Measurements from ENCODE around the gene ACADVL.
A peak's percentile ranks its signal among the peaks of the same experiment; 100 is the strongest.

Gene ACADVL

DNA sequence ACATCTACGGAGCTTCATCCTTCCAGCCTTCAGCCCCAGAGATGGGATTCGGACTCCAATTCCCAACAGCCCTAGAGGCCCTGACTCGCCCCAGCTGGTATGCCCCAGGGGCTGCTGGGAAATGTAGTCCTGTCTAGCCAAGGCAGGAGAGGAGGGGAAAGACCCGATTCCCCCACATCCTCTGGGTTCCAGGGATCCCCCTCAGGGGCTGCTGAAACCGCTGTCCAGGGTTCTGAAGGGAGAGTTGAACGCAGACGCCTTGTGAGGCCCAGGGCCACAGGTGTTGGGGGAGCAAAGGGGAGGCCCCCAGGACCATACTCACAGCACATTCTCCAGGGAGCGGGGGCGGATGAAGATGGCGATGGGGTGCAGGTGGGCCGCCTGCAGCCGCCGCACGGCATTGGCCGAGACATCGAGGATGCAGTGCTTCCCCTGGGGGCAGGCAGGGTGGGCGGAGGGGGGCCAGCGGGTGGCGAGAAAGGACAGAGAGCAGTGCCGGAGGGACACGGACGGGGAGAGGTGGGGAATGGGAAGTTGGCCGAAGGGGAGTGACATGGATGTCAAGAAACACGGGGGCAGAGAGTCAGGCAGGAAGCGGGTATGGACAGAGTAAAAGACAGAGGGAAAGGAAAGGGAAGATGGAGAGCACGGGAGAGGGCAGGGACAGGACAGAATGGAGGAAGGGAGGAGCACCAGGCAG is 28.0 kb upstream of the ACADVL start:
- DNase-seq (ENCODE audit: low spot score): peak; percentile 67

DNA sequence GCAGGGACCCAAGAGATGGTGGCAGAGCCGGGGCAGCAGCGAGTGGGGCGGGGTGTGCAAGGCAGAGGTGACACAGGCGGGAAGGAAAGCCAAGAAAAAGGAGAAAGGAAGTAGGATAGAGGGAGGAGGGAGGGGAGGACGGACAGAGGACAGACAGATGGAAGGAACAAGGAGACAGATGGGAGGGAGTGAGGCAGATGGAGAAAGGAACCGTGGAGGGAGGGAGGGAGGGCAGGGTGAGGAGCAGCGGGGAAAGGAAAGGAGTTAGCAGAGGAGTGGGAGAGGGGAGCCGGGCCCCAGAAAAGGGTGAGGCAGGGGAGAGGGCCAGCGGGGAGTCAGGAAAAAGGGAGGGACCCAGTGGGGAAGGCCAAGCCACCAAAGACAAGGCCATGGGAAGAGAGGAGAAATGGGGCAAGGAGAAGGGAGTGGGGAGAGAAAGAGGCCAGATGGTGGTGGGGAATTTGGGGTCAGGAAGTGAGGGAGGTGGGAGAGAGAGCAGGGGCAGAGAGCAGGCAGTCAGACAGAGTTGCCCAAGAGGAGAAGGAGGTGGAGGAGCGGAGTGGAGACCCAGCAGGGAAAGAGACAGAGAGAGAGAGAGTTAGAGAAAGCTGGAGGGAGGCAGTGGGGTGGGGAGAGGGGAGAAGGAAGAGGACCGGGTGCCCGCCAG is 27.3 kb upstream of the ACADVL start:
- no peak for DNase-seq (ENCODE audit: low spot score)

DNA sequence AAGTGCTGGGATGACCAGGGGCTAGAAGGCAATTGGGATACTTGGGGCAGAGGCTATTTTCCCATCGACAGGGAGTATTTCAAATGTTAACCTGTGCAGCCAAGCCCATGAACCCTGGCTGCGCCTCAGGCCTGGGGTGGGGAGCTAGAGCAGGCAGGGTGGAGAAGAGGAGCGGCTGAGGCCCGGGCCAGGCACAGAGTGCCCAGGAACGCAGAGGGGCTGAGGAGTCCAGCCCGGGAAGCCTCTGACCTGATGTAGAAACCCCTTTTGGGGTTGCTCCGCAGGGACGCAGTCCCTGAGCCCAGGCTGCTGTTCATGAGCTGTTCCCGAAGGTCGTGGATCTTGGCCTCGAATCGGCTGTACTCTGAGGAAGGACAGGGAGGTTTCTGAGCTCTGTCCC is 23.8 kb upstream of the ACADVL start:
- no peak for DNase-seq (ENCODE audit: low spot score)

DNA sequence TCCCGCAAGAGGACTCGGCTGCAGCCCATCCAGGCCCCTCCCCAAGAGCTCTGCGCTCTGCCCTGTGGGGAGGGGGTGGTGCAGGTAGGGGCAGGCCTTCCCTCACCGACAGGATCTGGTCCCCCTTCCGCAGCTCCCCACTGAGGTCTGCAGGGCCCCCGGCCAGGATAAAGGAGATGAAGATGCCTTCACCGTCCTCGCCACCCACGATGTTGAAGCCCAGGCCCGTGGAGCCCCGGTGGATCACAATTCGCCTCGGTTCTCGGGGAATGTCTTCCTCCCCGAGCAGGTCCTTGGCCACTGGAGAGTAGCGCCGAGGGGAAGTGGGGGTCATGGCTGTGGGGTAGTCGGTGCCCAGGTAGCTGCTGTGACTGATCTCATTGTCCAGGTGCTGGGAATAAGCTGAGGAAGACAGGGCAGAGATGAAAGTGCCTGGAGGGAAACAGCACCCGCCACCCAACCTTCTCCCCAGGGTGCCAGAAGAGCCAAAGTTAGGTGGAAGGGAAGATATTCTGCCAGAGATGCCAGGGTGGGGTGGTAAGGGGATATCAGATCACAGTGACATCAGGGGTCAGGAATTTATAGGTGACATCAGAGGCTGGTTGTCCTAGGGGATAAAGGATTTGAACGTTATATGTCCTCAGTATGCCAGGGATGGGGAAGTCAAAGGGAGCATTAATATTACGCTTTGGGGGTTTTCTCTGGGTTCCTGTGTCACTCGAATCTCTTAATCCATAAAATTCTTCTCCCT is 22.9 kb upstream of the ACADVL start:
- no peak for DNase-seq (ENCODE audit: low spot score)

DNA sequence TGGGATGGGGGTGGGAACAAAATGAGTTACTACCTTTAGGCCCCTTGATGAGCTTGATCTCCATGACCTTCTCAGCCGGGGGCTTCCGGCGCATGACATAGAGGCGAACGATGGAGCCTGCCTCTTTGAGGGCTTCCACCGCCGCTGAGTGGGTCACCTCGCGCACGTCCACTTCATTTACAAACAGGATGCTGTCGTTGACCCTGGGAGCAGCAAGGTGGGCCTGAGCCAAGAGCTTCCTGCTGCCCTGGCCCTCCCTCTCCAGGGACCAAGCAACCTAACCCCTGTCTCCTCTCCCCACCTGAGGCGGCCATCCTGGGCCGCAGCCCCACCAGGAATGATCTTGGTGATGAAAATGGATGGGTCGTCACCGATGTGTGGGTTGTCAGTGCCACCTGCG is 16.3 kb upstream of the ACADVL start:
- DNase-seq (ENCODE audit: low spot score): no peak

DNA sequence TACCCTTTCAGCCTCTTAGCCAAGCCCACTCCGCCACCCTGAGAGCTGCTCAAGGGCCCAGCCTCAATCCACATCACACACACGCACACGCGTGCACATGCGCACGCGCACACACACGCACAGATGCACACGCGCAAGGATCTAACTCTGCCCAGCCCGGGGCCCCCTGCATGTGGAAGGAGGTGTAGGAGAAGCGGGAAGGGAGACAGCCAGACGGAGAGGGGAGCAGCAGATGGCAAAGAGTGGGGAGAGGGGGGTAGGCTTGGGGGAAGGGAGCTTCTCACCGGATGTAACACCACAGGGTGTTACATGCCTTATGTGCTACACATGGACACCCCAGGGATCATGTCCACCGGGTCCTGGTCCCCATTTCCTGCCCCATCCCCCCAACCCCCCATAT is 15.4 kb upstream of the ACADVL start:
- no peak for DNase-seq (ENCODE audit: low spot score)

DNA sequence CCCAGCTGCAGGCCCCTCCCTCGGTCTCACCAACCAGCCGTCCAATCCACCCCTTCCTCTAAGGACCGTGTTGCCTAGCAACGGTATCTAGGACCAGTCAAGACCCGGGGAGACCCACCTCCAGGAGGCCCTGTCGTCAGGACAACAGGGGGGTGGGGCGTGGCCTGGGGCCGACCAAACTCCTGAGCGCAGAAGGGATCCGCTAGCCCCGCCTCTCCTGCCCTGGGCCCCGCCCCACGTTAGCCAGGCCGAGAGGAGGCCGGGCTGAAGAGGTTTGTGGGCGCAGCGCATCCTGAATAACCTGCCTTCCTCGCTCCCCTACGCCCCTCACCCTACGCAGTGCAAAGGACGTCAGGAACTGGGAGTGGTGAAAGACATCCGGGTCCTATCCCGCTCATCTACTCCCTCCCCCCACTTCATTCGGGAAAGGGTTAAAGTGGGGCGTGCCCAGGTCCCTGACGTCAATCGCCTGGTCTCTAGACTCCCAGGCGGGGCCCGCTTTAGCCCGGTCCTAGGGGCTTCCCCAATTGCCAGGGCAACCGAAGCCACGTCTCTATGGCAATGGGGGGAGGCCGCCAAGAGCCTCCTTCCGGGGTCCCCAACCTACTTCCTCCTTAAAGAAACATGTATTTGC is 14.8 kb upstream of the ACADVL start:
- DNase-seq (ENCODE audit: low spot score): peak; percentile 72

DNA sequence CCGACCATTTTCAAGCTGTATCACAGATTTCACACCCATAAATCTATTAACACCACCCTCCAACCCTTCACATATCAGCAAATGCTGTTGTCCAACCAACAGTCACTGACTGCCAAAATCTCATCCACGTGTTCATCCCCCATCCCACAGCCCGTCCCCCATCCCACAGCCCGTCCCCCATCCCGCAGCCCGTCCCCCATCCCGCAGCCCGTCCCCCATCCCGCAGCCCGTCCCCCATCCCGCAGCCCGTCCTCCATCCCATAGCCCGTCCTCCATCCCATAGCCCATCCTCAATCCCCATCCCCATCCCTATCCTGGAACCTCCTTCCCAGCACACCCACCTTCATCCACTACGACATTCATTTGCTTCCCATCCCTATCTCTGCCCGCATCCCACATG is 14.2 kb upstream of the ACADVL start:
- DNase-seq (ENCODE audit: low spot score): no peak

DNA sequence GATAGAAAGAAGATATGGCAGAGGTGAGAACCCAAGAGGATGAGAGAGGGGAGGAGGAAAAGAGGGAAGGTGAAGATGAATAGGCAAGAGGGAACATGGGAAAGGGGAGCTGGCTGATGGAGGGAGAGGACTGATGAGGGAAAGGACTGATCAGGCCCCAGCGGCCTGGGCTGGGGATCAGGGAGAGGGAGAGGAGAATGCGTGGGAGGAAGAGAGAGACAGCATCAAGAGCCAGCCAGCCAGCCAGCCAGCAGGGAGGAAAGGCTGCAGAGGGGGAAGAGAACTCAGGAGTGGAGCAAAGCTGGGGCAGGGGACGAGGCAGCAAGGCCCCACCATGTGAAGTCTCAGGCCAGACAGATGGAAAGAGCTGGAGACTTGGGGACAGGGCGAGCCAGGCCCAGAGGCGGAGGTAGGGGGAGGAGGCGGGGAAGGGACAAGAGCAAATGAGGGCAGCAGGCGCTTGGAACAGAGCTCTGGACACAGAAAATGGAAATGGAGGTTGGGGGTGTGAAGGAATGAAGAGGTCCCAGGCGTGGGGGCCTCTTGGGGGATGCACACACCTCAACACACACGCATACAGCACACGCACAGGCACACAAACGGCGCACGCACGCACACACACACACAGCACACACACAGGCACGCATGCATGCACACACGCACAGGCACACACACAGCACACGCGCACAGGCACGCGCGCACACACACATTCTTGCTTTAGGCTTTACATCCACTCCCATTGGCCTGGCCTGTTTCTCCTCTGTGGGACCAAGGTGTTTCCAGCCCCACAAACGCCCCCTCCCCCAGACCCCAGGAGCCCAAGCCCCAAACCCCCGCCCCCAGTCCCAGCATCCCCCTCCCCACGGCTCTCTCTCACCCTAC is 12.4 kb upstream of the ACADVL start:
- DNase-seq (ENCODE audit: low spot score): no peak

DNA sequence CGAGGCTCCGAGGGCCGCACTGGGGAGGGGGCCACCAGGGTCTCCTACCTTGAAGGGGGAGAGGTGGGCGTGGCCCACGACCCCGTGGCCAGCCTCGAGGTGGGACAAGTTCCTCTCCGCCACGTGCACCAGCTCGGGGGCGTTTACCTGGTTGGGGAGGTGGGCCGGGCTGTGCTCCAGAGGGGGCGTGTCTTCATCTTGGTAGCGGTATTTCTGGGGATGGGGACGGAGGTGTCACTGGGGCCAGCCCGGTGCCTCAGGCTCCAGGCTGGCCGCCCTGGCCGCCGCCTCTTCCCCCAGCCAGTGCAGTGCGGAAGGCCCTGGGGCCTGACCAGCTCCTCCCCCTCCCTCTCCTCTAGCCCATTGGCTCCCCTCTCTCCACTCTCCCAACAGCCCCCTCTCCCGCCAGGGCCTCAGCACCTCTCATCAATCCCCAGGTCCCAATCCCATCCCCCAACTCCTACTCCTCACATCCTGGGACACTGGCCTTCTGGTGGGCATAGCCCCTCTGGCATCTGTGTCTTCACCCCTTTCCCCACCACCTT is 11.6 kb upstream of the ACADVL start:
- DNase-seq (ENCODE audit: low spot score): no peak

DNA sequence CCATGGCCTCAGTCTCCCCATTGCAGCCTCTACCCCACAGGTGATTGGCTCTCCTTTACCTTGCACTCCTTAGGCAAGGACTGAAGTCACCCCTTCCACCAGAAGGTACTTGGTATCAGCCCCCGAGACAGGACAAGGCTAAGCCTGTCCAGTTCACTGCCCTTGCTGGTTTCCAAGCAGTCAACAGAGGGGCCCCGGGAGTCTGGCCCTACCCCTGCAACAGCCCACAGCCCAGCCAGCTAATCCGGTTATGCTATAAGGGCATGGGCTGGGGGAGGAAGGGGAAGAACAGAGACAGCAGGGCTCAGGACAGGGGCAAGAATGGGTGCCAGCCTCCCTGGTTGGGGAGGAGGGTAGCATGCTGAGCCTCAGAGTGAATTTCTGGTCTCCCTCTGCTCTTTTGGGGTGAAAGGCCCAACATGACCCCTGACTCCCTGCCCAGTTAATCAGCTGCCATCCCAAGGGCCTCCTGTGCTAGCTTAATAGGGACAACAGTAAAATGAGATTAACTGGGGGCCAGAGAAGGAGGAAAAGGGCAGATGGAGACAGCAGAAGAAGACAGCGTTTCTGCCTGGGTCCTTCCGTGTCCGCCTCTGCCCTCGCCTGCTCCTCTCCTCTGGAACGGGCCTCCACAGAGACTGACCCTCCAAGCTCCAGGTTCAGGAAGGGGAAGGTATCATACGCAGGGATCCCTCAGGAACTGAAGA is 10.8 kb upstream of the ACADVL start:
- no peak for DNase-seq (ENCODE audit: low spot score)

DNA sequence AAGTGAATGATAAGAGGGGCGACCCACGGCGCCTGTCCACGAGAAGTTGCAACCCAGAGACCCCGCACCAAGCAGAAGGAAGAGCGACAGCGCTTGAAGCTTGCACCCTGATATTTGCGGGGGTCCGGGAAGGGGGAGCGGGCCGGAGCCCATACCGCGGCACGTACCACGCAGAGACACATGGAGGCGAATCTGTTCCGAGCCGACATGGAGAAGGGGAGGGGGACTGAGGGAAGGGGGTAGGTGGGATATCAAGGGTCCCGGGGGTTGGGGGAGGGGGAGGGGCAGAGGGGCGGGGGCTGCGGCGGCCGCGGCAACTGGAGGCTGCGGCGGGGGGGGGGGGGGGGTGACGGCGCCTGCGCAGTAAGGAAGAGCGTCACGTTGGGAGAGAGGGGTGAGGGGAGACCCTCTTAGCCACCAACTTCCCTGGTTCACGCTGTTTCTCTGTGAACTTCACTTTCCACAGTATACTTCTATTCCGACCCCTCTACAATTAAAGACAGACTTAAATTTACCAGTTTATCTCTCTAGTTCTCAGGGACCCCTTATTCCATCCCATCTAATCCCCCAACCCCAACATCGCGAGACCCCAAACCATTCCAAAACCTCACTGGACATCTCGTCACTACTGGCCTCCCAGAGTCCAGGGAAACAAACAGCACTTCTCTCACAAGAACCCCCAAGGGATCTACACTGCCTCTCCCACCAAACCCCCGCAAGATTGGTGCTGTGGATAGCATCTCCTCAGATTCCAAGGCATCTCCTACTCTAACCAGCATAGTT is 8.1 kb upstream of the ACADVL start:
- DNase-seq (ENCODE audit: low spot score): no peak

DNA sequence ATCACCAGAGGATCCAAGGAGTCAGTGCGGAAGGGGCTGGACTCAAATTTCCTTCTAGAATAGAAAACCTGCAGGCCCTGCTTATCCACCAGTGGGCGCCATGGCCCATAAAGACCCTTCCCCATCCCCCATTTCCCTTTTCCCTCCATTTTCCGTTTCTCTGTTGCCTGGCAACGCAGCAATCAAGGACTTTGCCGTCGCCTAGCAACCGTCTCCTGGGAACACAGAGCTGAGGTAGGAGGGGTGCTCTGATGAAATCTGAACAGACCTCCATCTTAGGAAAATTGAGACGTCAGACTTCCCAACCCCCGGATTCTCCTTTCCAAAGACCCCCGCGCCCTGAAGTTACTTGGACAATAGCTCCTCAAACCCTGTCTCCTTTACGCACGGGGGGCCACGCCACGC is 5.8 kb upstream of the ACADVL start:
- DNase-seq (ENCODE audit: low spot score): peak; percentile 80

DNA sequence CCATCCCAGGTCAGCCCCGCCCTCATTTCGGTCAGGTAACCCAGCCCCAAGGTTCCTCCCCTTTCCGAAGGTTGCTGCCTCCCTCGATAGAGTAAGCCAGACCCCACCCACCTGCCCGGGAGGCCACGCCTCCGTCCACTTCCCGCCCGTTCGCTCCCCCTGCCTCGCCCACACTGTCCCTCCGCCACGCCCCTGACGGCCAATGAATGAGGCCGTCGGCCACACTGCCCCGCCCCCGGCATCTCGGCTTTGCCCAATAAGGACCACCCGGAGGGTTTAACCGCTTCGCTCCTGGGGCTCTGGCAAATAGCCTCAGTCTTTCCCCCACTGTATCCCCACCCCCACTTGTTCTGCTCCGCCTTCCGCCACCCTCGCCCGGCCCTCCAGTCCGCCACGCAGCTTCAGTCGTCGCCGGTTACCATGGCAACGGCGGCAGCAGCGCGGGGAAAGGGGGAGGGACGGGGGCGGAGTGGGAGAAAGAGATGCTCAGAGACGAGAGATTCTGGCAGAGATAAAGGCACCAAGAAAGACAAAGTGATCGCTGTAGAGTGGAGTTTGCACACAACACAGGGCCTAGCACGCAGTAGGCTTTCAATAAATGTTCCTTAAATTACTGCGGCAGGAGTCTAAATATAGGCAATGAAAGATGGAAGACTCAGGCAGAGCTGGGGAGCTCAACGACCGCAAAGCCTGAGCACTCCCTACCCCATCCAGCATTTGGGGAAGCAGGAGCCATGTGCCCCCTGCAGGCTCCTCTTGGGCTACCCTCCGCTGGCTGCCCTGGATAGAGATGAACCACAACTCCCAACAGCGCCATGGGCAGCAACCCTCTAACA is 5.2 kb upstream of the ACADVL start:
- peak; percentile 99 for DNase-seq (ENCODE audit: low spot score)

DNA sequence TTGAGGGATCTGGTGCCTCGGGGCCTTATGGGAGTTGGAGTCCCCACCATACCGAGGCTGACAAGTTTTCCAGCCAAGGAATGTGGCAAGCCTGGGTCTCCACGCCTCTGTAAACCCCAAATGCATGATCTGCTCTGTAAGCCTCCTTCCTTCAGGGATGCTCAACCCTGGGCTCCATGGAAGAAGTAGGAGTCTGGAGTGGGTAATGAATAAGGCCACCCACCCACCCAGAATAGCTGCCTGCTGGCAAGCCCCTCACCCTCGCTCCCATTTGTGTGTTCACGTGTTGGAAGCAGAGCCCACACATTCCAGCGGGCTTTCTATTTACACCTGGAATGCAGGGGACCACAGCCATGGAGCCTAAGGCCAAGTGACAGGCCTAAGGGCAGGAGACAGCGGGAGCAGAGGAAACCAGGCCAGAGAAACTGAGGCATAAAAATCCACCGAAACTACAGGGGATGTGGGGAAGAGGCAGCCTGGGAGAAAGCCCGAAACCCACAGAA is 4.6 kb upstream of the ACADVL start:
- no peak for DNase-seq (ENCODE audit: low spot score)

DNA sequence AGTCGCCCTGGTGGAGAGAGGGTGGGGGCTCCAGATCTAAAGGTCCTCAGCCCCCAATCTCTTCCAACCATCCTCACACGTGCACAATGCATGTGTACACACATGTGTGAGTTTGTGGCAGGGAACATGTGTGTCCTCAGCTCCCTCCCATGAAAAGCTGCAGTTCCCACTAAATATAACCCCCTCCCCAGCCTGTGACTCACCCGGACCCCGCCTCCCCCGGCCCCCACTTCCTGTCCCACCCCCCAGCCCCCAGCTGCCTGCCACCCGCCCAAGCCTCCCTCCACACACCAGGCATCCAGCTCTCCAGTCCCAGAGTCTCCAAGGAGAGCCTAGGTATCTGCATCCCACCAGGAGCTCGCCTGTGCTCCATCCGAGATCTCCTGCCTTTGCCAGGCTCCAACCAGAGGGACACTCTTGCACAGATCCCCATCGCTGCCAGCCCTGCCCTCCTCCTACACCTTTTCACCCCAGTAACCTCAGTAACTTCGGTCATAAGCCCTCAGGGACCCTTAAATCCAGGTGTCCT is 4.0 kb upstream of the ACADVL start:
- no peak for DNase-seq (ENCODE audit: low spot score)

DNA sequence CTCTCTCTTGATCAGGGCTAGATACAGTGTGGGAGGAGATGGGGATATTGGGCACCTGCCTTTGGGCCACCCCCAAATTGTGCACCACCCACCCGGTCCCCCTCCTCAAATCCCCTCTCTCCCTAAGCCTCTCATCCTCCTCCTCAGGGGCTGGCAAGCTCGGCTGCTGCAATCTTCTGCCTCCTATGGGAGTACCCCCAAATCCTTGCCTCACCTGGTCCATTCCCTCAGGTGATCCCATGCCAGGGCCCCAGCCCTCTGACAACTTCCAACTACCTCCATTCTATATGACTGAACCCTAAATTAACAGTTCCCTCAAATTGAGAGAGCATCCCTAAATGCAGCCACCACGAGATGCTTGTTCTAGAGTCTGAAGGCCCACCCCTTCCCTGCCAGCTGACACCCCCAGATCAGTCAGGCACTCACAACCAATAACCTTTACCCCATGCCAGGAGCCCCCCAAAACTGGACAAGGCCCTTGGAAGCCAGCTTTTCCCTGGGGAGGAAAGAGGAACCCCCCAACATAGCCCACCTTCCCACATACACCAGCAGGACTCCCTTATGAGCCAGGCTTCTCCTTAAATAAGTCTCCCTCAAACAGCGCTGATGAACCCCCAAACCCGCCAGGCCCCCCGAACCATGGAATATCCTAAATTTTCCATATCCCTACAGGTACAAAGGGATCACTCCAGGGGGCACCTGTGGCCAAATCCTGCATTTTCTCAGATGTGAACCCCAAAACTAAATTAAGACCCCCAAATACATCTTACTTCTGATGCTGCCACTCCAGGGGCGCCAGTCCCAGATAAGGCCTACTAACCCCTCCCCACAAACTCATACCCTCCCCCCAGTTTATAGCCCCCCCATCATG is 3.3 kb upstream of the ACADVL start:
- DNase-seq (ENCODE audit: low spot score): no peak
